ENCODE results near the gene EHBP1L1. TPM values are rescaled to one million over a fixed set of nuclear protein-coding genes. Genes with fewer than 3 reads are reported as not detected.

EHBP1L1 gene
- total RNA-seq, 1 experiment from 2014 or later, result 105 TPM

GRCh38 chr11:65574109-65574810, 1.6 kb upstream of the EHBP1L1 start:
- Histone ChIP-seq H3K4me1 (ENCODE audit: control insufficient read depth in 1 of 2, insufficient read depth in 2 of 2, low read length in 2 of 2) (peaks cover 47 to 68% of the 10 kb centered on the region in 2 experiments), H3K27ac (ENCODE audit: low read depth, low read length) (peak overlapping the region; percentile 94), H3K36me3 (ENCODE audit: control insufficient read depth in 1 of 2, insufficient read depth in 2 of 2, low read length in 2 of 2) (peaks cover under 1% of the 10 kb centered on the region in 2 experiments; a peak in 1 of 4 replicates), H4K20me1 (ENCODE audit: insufficient read depth) (no peaks in the 10 kb centered on the region), H2AFZ (ENCODE audit: low read depth, low read length, poor library complexity, severe bottlenecking) (no peak overlapping the region), H3K4me3 (replicated peaks in 1 of 2; ENCODE audit: low read depth in 1 of 2, low read length in 2 of 2) (peak overlapping the region; percentile 97 to 100), H3K9ac (ENCODE audit: low read length) (peak overlapping the region; percentile 98), H3K9me2 (ENCODE audit: insufficient read depth) (no peaks in the 10 kb centered on the region), H3K9me3 (ENCODE audit: control insufficient read depth in 1 of 2, insufficient read depth in 1 of 2, low read depth in 1 of 2, low read length in 2 of 2) (no peaks in the 10 kb centered on the region), H3K79me2 (ENCODE audit: insufficient read depth, low read length) (peaks cover 54% of the 10 kb centered on the region), H3K4me2 (ENCODE audit: low read length) (peak overlapping the region; percentile 78), H3K27me3 (ENCODE audit: insufficient read depth, low read length) (no peaks in the 10 kb centered on the region)
- DNase-seq (ENCODE audit: low read depth, low spot score) (peak; percentile 83), ATAC-seq (peak; percentile 37)
- ChIA-PET RAD21 (ENCODE audit: low non-redundant PET in 1 of 2, low total read pairs in 2 of 2, uncharacterized antibody in 2 of 2, unreplicated experiment in 2 of 2) (interaction anchor here in 1 of 2 experiments (1.0 kb wide), 1 partner anchor 34 kb away, joined by 3 read pairs; no protein-coding TSS in a partner anchor), POLR2A (interaction anchor here (0.6 kb wide), 1 partner anchor 324 kb away, joined by 3 read pairs; no protein-coding TSS in a partner anchor), CTCF (interaction anchor here (2.5 to 4.5 kb wide), 3 partner anchors 14 to 41 kb away, joined by 9 to 89 read pairs (median 12); partner anchors contain the start of gene PCNX3)
- intact Hi-C loops (cut with micrococcal nuclease), result loop anchor here (5.0 kb wide), 1 partner anchor 192 kb away; the partner anchor contains the start of gene SLC25A45
- TF ChIP-seq RAD21 (IDR thresholded peaks at IDR 0.05; ENCODE audit: low read depth) (no peak), SRF (IDR thresholded peaks at IDR 0.05; ENCODE audit: low read depth) (no peak), TCF7L2 (IDR thresholded peaks at IDR 0.05; ENCODE audit: borderline replicate concordance, extremely low read depth, insufficient read depth, insufficient read length) (peak; percentile 45), POLR2AphosphoS5 (IDR thresholded peaks at IDR 0.05; ENCODE audit: low read depth, low read length) (peak; percentile 67; the same call in 1 of the 2 replicates), CTCF (IDR thresholded peaks at IDR 0.05 in 2 of 3, conservative IDR thresholded peaks at IDR 0.05 in 1 of 3; ENCODE audit: borderline replicate concordance in 1 of 3, insufficient read depth in 1 of 3, low read depth in 2 of 3, low read length in 2 of 3) (peak in 2 of 3 experiments; percentile 69 to 71; a peak in 4 of 6 replicates)
- no TSS peak for BruUV-seq (replicated peaks)
